ENCODE data around the gene IFNGR1. TPM values are rescaled to one million over a fixed set of nuclear protein-coding genes. Genes with fewer than 3 reads are reported as not detected.
A peak's percentile ranks its signal among the peaks of the same experiment; 100 is the strongest.
"Not testable (repeated sequence)": the region's sequence is repeated elsewhere in the genome, so short reads cannot be mapped to it uniquely, and the experiment has no call there.

The IFNGR1 gene
- total RNA-seq, 1 donor from 2014 or later, result 38.3 TPM

DNA sequence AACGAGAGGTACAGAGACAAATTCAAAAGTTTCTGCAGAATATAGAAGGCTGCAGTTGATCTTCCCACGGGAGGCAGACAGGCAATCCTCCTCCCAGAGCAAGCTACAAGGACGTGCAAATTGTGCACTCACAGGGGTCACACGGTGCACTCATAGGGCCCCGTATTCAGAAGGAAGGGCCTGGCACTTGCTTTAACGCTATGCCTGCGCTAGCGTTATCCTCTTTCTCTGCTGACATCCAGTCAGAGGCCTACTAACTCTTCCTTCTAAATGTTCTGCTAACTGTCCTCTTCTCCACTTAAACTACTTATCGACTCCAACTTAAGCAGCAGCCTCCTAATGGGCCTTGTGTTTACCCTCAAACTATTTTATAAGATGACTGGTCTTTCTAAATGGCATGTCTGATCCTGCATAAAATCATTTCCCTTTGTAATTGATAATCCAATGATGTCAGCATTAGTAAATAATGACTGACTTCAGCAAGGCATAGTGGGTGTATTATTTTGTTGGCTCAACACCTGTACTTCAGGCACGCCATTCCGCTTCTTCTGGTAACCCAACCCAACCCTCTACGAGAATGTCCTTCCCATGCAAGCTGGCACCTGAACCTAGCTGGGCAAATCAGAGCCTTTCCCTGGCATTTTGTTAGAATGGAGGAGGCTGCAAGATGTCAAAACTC lies 2.2 kb downstream of the IFNGR1 start:
- peak overlapping the region; percentile 97 for H3K4me3 ChIP-seq (ENCODE audit: insufficient read depth, low read depth, low read length)
- no peak for FAIRE-seq

DNA sequence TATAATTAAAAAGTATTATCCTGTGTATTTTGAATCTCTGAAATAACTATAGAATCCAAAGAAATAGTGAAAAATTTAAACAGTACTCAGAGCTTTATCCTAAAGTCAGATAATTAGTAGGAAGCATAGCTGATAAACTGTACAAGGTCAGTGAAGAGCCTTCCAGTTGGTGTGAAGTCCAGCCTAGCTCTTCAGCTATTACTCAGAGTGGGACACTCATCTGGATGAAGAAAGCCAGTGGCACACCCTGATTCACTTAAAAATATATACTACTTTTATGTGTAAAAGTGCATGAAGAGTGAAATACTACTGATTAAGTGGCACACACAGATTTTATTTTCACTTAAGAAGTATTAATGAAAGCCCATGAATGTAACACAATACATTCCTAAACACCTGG lies 3.1 kb downstream of the IFNGR1 start:
- Mint-ChIP-seq H3K27ac (ENCODE audit: unreplicated experiment) (no peak overlapping the region), H3K36me3 (ENCODE audit: low read depth, unreplicated experiment) (no peaks in the 10 kb centered on the region), H3K4me1 (ENCODE audit: low read depth, unreplicated experiment) (peaks cover 22% of the 10 kb centered on the region), H3K27me3 (ENCODE audit: low read depth, unreplicated experiment) (no peaks in the 10 kb centered on the region), H3K9me3 (ENCODE audit: unreplicated experiment) (no peaks in the 10 kb centered on the region), H3K4me3 (ENCODE audit: unreplicated experiment) (peak overlapping the region; percentile 100)
- H3K27ac ChIP-seq (ENCODE audit: low read depth, low read length), result no peak overlapping the region
- no peak overlapping the region for H3K4me2 ChIP-seq (ENCODE audit: low read length)
- H3K9ac ChIP-seq (ENCODE audit: low read length), result no peak overlapping the region
- no peak for DNase-seq (ENCODE audit: low read depth)
- FAIRE-seq, result no peak
- no peak overlapping the region for H3K4me3 ChIP-seq (ENCODE audit: insufficient read depth, low read depth, low read length)
- no peaks in the 10 kb centered on the region for H3K36me3 ChIP-seq (ENCODE audit: insufficient read depth, low read length)
- peaks cover 59% of the 10 kb centered on the region for H4K20me1 ChIP-seq (ENCODE audit: insufficient read depth, low read length)
- TF ChIP-seq EZH2 (IDR thresholded peaks at IDR 0.05; ENCODE audit: insufficient read depth, low read length) (no peak), CTCF (IDR thresholded peaks at IDR 0.05; ENCODE audit: insufficient read depth, low read depth, low read length) (no peak)
- H3K27me3 ChIP-seq (ENCODE audit: insufficient read depth, low read length), result no peaks in the 10 kb centered on the region
- no peak overlapping the region for H2AFZ ChIP-seq (ENCODE audit: low read depth, low read length)
- H3K4me1 ChIP-seq (ENCODE audit: insufficient read depth, low read length), result peaks cover 12% of the 10 kb centered on the region
- no peaks in the 10 kb centered on the region for H3K9me3 ChIP-seq (ENCODE audit: insufficient read depth, low read depth, low read length)
- H3K79me2 ChIP-seq (ENCODE audit: insufficient read depth, low read length), result peaks cover 80% of the 10 kb centered on the region

More for the DNA sequence above, 2.2 kb downstream of the IFNGR1 start:
- peaks cover 50% of the 10 kb centered on the region for H4K20me1 ChIP-seq (ENCODE audit: insufficient read depth, low read length)
- Mint-ChIP-seq H3K9me3 (ENCODE audit: unreplicated experiment) (no peaks in the 10 kb centered on the region), H3K27ac (ENCODE audit: unreplicated experiment) (no peak overlapping the region), H3K27me3 (ENCODE audit: low read depth, unreplicated experiment) (no peaks in the 10 kb centered on the region), H3K4me1 (ENCODE audit: low read depth, unreplicated experiment) (peaks cover 22% of the 10 kb centered on the region), H3K4me3 (ENCODE audit: unreplicated experiment) (peak overlapping the region; percentile 100), H3K36me3 (ENCODE audit: low read depth, unreplicated experiment) (no peaks in the 10 kb centered on the region)
- peaks cover 12% of the 10 kb centered on the region for H3K4me1 ChIP-seq (ENCODE audit: insufficient read depth, low read length)
- TF ChIP-seq EZH2 (IDR thresholded peaks at IDR 0.05; ENCODE audit: insufficient read depth, low read length) (no peak), CTCF (IDR thresholded peaks at IDR 0.05; ENCODE audit: insufficient read depth, low read depth, low read length) (no peak)
- H3K27me3 ChIP-seq (ENCODE audit: insufficient read depth, low read length), result no peaks in the 10 kb centered on the region
- no peak overlapping the region for H3K27ac ChIP-seq (ENCODE audit: low read depth, low read length)
- H3K79me2 ChIP-seq (ENCODE audit: insufficient read depth, low read length), result peaks cover 71% of the 10 kb centered on the region
- no peaks in the 10 kb centered on the region for H3K9me3 ChIP-seq (ENCODE audit: insufficient read depth, low read depth, low read length)
- H3K9ac ChIP-seq (ENCODE audit: low read length), result no peak overlapping the region
- H2AFZ ChIP-seq (ENCODE audit: low read depth, low read length), result no peak overlapping the region
- H3K36me3 ChIP-seq (ENCODE audit: insufficient read depth, low read length), result no peaks in the 10 kb centered on the region
- peak overlapping the region; percentile 90 for H3K4me2 ChIP-seq (ENCODE audit: low read length)
- DNase-seq (ENCODE audit: low read depth), result no peak

- not testable (repeated sequence) for H3K27ac Mint-ChIP-seq (ENCODE audit: unreplicated experiment); H3K9me3 ChIP-seq (ENCODE audit: insufficient read depth, low read depth, low read length); H2AFZ ChIP-seq (ENCODE audit: low read depth, low read length); H3K4me3 ChIP-seq (ENCODE audit: insufficient read depth, low read depth, low read length); H3K9me3 Mint-ChIP-seq (ENCODE audit: unreplicated experiment); H3K4me3 Mint-ChIP-seq (ENCODE audit: unreplicated experiment); H3K36me3 ChIP-seq (ENCODE audit: insufficient read depth, low read length); H3K27me3 Mint-ChIP-seq (ENCODE audit: low read depth, unreplicated experiment); H3K36me3 Mint-ChIP-seq (ENCODE audit: low read depth, unreplicated experiment); FAIRE-seq; H3K27me3 ChIP-seq (ENCODE audit: insufficient read depth, low read length); H3K27ac ChIP-seq (ENCODE audit: low read depth, low read length); H3K9ac ChIP-seq (ENCODE audit: low read length); DNase-seq (ENCODE audit: low read depth); H3K4me2 ChIP-seq (ENCODE audit: low read length)
- peaks cover 12% of the 10 kb centered on the region for H3K4me1 ChIP-seq (ENCODE audit: insufficient read depth, low read length)
- H3K79me2 ChIP-seq (ENCODE audit: insufficient read depth, low read length), result peaks cover 85% of the 10 kb centered on the region
- peaks cover 22% of the 10 kb centered on the region for H3K4me1 Mint-ChIP-seq (ENCODE audit: low read depth, unreplicated experiment)
- peaks cover 62% of the 10 kb centered on the region for H4K20me1 ChIP-seq (ENCODE audit: insufficient read depth, low read length)
Measured at GRCh38 chr6:137215630-137216029, 3.6 kb downstream of the IFNGR1 start.
